ENCODE measurements around the gene CTNNA1.

CTNNA1 gene

DNA sequence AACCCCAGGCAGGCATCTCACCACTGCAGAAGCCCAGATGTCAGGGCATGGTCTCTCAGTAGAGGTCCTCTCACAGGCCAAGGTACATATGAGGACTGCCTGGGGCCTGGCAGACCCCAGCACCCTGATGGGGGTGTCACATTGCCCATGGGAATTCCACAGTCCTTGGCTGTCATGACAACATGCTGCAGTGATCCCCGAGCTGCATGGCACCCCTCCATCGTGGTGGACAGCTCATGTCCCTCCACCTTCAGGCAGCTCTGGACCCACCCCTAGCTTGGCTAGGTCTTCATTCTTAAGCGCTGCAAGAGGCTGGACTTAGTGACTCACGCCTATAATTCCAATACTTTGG is 196.0 kb downstream of the CTNNA1 start:
- DNase-seq (ENCODE audit: low read depth) = no peak

DNA sequence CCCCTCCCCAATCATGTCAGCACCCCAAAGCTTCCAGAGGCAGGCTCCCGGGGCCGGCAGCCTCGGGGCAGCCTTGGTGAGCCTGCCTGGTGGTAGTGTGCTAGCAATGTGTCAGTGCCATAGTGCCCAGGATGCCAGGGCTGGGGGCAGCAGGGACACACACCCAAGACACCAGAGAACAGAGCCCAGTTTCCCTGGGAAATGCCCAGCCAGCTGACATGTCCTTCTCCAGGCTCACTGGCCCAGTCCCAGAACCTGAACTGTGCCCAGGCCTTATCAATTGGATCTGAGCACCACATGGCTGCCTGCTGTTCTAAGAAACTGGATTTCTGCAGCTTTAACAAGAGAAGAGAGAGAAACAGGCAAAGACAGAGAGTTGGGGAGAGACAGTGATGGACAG is 196.8 kb downstream of the CTNNA1 start:
- DNase-seq (ENCODE audit: low read depth) = no peak

DNA sequence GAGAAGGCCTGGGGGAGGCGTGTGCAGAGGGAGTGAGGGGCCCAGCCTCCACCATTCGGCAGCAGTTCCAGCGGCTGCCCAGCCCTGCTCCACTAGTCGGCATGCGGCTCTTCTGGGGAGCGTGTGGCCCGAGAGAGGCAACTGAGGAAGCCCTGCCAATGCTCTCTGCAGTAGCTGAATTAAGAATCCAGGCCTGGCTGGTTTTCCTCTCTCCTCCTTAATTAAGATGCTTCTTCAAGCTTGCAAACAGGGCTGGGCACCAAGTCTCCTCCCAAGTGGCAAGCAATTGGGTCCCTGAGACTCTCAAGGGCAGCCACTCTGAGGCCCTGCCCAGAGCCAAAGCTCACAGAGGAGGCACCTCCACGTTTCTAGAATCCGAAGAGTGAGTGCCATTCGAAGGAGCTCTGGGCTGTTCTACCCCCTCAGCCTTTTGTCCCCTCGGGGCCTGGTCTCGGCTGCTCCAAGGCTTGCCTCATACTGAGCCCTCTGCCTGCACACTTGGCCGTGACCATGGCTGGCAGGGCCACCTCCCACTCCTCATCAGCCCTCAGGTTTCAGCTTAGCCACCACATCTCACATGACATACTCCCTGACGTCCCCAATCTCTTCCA is 197.3 kb downstream of the CTNNA1 start:
- DNase-seq (ENCODE audit: low read depth) = no peak

DNA sequence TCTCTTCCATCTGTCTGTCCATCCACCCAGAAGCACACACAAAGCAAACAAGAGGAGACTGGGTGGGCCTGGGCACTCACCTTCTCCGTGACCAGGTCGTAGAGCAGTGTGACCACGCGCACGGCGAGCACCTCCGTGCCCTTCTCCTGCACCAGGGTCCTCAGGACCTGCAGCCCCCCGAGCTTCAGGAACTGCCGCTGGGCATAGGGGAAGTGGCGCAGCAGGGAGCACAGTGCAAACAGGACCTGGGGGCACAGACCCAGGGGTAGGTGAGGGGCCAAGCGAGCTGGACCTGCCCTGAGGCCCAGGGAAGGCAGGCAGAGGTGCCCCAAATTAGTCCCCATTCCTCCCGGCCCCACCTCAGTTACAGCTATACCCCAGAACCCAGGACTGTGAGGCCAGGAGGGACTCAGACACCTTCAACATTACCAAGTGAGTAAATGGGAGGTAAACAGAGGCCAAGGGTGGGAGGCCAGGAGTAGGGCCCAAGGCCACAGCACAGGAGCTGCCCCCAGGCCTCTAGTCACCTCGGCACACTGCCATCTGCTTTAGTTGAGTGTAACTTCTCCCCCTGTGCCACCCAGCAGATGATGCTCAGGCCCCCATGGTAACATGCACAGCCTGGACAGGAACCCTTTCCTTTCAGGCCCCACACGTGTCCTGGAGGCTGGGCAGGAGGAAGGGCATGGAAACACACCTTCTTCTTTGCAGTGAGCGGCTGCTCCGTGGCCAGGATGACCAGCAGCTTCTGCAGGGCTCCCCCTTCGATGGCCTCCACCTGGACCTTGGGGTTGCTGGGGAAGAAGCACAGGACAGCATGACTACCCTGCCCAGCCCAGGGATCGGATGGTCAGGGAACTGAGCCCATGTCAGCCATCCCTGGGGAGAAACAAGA is 198.1 kb downstream of the CTNNA1 start:
- no peak for DNase-seq (ENCODE audit: low read depth)

DNA sequence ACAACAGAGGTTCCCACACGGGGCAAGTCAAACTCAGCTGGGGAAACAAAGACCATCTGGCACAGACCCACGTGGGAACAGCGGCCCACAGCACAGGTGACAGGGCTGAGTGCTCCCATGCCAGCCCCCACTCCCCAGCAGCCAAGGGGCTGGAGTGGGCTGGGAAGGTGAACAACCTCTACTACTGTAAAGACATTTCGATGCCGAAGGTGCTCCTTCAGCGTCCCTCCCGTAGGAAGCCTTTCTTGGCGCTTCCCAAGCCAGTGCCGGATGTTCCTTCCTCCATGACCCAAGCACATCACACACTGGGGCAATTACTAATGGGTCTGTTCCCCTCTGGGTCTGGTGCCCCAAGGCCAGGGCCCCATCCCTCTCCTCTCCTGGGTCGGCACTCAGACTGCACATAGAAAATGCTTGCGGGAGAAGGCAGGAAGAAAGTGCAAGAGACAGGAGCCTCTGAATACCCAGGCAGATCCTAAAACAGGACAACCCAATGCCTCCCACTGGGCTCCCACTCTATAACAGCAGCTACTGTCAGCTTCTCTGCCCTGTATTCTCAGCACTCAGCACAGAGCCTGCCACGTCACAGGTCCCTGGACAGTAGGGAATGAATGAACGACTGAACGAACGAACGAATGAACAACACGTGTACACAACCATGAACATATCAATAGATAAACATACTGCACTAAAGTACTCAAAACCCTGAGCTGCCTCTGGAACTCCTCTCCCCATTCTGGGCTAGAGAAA is 198.9 kb downstream of the CTNNA1 start:
- no peak for DNase-seq (ENCODE audit: low read depth)

DNA sequence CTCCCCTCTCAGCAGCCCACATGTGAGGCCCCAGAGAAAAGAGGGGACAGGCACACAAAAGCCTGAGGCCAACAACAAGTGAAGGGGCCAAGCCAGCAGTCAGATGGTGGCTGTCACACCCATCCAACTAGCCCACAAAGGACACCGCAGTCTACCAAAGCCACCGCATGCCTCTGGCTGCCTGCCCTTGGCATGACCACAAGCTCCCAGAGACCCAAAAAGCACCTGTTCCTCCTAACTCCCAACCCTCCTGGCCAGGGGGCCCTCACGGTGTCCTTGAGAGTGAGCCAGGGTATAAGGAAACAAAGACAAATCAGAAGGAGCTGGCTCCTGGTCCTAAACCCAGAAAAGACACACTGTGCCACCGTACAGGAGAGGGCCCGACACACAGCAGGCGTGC is 199.7 kb downstream of the CTNNA1 start:
- DNase-seq (ENCODE audit: low read depth) = no peak

DNA sequence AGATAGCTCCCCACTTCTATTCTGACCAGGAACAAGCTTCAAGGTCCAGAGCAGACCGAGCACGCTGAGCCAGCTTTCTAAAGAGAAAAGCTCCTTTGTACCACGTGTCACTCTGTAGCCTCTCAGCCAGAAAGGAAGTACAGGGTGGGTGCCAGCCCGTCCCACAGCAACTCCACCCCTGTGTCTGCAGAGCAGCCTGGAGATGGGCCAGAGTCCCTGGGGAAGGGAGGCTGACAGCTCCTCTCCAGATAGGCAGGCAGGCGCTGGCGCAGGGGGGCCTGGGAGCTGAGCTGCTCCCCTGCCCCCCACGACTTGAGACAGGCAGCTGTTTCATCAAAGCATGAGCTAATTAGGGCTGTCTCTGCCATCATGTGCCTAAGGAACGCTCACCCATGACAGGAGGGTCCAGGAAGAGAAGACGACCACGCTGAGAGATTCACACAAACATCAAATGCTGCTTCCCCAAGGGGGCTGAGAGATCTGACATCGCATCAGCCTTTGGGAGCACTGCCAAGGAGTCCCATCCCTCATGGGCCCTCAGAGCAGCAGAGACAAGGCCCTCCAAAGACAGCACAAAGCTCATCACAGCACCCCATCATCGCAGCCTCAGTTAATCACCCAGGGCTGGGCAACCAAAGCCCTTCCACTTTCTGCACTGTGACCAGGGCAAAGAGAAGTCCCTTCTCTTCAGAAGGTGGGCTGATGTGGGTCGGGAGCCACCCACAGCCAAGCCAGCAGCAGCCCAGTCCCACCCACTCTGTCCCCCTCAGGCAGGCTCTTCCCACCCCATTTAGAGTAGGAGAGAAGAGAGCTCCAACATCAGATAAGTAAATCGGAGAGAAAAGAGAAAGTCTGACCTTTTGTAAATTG is 200.4 kb downstream of the CTNNA1 start:
- DNase-seq (ENCODE audit: low read depth) = no peak

DNA sequence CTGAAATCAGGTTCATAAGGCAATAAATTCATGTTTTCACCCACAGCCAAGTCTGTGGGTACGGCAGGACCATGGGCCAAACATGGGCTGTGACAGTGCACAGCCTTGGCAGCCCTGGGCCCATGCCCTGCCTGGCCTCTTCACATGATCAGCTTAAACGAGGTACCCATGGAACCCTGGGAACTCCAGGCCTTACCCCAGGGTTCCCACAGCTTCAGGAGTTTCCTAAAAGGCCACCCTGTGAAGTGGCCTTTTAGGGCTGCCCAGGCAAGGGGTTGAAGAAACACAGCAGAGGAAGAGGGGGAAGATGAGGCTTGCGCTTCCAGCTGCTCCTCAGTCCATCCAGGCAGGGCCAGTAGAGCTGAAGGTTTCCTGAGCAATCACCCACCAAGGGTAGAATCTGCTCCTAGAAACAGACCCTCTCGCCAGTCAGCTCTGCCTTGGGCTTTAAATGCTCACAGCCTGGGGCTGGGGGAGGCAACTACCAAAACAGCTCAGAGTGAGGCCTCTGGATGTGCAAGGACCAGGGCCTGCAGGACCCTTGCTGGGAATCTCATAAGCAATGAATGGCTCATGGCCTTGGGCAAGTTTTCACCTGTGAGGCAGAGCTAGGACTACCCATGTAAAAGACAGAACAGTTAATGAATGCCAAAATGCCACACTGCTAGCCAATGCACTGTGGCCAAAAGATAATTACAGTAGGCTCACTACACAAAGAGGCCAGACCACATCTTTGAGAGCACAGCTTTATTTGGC is 201.2 kb downstream of the CTNNA1 start:
- no peak for DNase-seq (ENCODE audit: low read depth)

DNA sequence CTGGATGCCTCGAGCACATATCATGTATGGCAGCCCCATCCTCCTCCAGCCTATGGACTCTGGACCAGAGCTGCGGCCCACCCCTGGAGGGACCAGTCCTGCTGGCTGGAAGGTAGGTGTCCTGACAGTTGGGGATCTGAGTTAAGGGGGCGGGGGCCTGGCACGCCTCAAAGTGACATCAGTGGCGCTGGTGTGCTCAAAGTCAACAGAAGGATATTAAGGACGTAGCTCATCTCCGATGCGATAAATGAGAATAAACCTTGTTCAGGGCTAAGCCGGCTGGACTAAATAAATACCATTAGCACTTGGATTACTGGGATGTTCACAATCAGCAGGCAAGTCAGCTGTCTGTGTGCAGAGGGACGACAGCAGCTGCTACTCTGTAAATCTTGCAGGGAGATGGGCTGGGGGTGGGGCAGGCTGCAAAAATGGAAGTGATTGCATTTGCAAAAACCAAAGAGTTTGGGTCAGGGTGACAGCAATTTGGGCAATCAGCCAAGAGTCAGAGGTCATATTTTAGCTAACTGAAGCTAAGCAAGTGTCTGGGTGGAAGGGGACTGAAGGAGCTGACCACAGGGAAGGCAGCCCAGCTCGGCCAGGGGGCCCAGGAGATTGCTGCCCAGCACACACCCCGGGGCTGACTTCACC is 201.9 kb downstream of the CTNNA1 start:
- DNase-seq (ENCODE audit: low read depth) = no peak

DNA sequence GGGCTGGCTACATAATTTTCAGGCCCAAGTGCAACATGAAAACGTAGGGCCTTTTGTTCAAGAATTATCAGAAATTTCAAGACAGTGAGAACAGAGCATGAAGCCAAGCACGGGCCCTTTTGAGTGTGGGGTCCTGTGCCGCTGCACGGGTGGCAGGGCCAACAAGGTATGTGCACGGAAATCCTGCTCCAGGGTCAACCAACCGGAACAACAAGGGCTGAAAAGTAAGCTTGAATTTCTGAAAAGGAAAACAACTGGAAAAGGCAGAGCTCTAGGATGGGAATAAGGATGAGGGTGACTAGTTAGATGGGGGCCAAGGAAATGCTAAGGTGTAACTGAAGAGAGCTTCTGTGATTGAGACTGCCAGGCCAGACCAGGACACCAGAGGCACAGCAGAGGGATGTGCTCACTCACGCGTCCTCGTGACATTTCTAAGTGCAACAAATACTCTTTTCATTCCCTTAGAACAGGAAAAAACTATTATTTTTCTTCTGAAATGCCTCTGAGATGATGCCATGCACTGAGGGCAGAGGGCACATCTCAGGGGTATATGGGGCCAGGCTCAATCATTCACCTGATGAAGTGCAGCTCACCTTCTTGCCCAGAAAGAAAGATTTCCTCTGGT is 202.6 kb downstream of the CTNNA1 start:
- no peak for DNase-seq (ENCODE audit: low read depth)

DNA sequence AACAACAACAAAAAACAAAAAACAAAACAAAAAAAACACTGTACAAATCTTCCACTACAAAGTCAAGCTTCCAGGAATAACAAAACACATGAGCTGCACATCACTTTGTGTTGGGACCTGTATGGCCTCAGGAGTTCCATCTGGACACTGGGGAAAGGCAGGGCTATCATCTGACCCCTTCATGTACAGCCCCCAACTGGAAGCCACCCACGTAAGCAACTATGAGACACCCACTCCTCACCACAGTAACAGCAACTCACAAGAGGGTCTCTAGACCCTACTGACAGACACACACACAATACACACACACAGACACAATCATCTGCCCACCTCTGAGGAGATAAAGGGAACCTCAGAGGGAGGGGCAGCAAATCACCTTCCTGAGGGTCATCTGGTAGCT is 203.6 kb downstream of the CTNNA1 start:
- no peak for DNase-seq (ENCODE audit: low read depth)

DNA sequence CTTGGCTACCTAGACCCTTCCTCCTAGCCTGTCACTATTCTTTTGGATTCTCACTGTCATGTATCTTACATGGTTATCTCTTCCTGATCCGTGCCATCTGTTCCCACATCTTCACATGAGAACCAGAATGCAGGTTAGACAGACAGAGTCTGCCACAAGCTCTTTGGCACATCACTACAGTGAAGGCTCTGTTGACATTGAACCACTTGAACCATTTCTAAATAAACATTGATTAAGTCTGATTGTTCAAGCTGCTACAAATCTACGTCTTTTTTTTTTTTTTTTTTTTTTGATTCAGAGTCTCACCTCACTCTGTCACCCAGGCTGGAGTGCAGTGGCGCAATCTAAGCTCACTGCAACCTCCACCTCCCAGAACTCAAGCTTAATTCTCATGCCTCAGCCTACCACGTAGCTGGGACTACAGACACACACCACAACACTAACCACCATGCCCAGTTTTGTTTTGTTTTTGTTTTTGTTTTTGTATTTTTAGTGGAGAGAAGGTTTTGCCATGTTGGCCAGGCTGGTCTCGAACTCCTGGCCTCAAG is 207.0 kb downstream of the CTNNA1 start:
- no peak for DNase-seq (ENCODE audit: low read depth)

DNA sequence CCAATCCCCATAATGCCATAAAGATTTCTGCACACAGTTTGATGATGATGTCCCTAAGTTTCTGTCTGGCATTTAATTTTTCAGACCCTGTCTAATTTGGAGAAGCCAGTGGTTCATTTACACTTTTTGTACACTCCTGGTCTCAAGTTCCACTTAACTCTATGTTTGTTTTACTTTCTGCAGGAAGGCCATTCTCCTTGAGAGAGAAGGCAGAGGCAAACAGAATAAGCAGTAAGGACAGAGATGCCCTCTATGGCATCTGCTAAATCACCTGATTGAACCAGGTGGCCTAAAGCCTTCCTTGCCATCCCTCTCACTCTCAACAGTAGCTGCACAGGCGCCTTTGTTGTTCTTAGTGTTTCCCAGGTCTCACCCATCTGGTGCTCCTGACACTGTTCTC is 208.0 kb downstream of the CTNNA1 start:
- no peak for DNase-seq (ENCODE audit: low read depth)

DNA sequence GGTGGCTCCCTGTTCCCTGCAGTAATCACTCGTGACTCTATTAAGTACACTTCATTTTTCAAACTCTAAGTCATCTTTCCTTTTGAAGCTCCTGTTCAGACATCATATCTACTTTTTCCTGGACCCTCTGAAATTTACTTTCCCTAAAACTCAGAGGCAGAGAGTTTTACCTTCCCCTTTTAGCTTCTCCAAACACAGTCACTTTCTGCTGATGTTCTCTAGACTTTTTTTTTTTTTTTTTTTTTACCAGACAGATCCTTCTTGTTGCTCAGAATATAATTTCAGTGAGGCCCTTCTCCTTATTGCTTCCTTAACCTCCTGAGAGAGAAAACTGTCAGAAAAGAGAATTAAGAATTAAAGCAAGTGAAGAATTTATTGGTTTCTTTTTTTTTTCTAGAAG is 208.5 kb downstream of the CTNNA1 start:
- no peak for DNase-seq (ENCODE audit: low read depth)

DNA sequence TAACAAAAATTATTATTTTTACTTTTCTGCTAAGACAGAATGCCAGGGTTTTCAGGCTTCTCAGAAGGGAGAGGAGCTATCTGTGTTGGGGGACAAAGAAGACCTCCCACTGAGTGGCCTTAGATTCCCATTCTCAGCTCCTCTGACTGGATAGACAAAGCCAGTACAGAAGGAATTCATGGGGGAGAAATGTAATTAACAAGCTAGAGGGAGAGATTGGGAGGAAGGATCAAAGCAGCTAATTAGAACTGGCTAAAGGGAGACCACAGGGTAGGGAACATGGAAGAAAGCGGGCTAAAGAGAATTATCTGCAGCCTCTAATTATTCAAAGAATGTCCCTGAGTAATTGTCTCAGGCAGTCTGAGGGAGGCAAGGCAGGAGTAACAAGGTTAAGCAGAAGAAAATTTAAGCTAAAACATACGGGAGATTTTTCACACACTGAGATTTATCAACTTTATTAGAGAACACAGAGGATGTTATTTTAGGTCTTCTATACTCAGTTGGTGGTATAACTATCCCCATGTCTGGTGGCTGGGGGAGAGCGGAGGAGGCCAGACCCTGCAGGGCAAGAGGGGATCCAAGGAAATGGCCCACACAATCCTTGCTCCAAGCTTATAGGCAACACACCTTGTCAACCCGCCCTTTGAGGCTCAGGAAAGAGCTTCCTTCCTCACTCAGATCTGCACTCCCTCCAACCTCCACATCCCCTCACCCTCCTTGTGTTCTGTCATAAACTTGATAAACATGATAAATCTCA is 209.6 kb downstream of the CTNNA1 start:
- no peak for DNase-seq (ENCODE audit: low read depth)

DNA sequence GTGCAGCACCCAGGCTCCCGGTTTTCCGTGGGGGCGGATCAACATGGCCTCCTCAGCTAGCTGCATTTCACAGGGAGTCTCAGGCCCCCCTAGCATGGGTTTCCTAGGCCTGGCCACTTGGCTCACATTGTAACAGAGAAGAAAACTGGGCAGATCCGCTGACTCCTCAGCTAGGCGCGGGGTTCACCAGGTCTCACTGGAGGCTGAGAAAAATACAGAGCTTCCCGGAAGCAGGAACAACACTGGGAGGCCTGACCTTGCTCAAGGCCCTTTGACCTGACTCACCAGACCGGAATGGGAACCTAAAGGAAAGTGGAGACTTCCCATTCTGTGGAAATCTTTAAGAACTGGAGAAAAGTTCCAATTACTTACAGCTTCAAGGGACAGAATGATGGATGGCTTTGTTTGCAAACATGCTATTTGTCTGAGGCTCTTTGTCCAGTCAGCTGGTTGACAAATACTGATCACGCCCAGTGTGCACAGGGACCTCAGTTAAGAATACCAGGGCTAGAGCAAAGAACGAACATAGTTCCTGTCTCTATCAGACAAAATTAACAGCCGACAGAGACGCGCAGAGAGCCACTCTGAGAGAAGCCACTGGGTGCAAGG is 210.6 kb downstream of the CTNNA1 start:
- no peak for DNase-seq (ENCODE audit: low read depth)

DNA sequence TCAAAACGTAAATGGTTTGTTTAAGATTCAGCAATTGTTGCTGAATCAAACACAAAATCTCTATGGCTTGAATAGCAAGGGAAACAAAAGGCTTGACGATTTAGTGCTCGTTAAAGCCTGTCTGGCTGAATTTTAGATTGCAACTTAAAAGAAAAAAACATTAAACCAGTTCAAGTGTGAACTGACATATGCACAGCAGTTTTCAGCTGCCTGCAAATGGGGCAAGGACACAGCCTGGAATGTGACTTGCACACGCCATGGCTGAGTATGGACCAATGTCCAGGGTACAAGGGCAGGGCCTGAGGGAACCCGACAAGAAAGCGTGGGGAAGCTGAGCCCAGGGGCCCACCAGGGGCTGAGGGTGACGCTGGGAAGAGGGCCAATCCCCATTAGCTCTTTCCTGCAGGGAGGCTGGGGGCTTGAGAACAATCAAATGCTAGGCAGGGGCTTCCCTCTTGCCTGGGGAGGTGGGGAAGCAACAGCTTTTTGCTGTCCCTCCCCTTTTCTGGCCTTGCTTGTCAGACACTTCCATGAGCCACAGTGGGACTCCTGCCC is 211.5 kb downstream of the CTNNA1 start:
- DNase-seq (ENCODE audit: low read depth) = no peak

DNA sequence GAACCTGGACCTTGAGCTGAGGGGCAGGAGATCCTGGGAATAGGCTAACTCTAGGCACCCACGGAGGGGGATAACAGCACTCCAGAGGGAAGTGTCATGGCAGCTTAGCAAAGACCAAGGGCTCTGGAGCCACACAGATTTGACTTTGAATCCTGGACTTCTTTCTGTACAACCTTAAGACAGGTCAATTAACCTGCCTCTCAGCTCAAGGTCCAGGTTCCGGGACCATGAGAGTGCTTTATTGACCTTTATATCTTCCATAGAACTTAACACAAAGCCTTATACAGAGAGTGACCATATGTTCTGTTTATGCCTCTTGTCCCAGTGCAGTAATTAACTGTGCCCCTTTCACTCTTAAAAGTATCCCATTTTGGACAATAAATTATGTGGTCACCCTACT is 212.4 kb downstream of the CTNNA1 start:
- no peak for DNase-seq (ENCODE audit: low read depth)
